ENCODE data around the gene SPRY4. TPM values are rescaled to one million over a fixed set of nuclear protein-coding genes. Genes with fewer than 3 reads are reported as not detected.

Gene SPRY4
- total and polyA plus RNA-seq, 8 donors, result 1.5 to 6.3 (median 2.9) TPM

- ATAC-seq (no peak), FAIRE-seq (no peak), DNase-seq (no peak)
- TF ChIP-seq CTCF (IDR thresholded peaks at IDR 0.05), result no peak
- no peak overlapping the region for H3K27ac ChIP-seq
- H3K27me3 ChIP-seq, result no peaks in the 10 kb centered on the region
- H3K9me3 ChIP-seq, result no peaks in the 10 kb centered on the region
- WGBS, 2 donors, result 64 to 65% methylated on average over 11 of the region's 11 CpGs
- intact Hi-C loops (cut with DNase I), result no loop called here
- H3K36me3 ChIP-seq, result no peaks in the 10 kb centered on the region
- H3K4me3 ChIP-seq, result no peak overlapping the region
- no peaks in the 10 kb centered on the region for H3K4me1 ChIP-seq
These were observed 34.9 kb downstream of the SPRY4 start for GRCh38 chr5:142289708-142290576.

GRCh38 chr5:142287973-142288313, 36.9 kb downstream of the SPRY4 start:
- TF ChIP-seq CTCF (IDR thresholded peaks at IDR 0.05), result no peak

GRCh38 chr5:142287096-142287972, 37.5 kb downstream of the SPRY4 start:
- intact Hi-C loops (cut with DNase I), result no loop called here
- Histone ChIP-seq H3K9me3 (no peaks in the 10 kb centered on the region), H3K4me3 (no peak overlapping the region), H3K4me1 (no peaks in the 10 kb centered on the region), H3K36me3 (no peaks in the 10 kb centered on the region), H3K27me3 (no peaks in the 10 kb centered on the region), H3K27ac (no peak overlapping the region)
- 77 to 78% methylated on average over 17 of the region's 17 CpGs for WGBS, 2 donors
- FAIRE-seq (no peak), ATAC-seq (no peak), DNase-seq (no peak)
- TF ChIP-seq CTCF (IDR thresholded peaks at IDR 0.05), result no peak

More at GRCh38 chr5:142287973-142288313, 36.9 kb downstream of the SPRY4 start:
- ATAC-seq, result no peak
- H3K36me3 ChIP-seq, result no peaks in the 10 kb centered on the region
- H3K4me1 ChIP-seq, result no peaks in the 10 kb centered on the region
- H3K4me3 ChIP-seq, result no peak overlapping the region
- DNase-seq, result no peak
- no peak overlapping the region for H3K27ac ChIP-seq
- WGBS, 2 donors, result 84 to 89% methylated on average over 5 of the region's 5 CpGs
- FAIRE-seq, result no peak
- no peaks in the 10 kb centered on the region for H3K9me3 ChIP-seq
- H3K27me3 ChIP-seq, result no peaks in the 10 kb centered on the region
- intact Hi-C loops (cut with DNase I), result no loop called here

- TF ChIP-seq CTCF (IDR thresholded peaks at IDR 0.05), result no peak
- FAIRE-seq (no peak), DNase-seq (no peak), ATAC-seq (no peak)
- intact Hi-C loops (cut with DNase I), result no loop called here
- H3K9me3 ChIP-seq, result no peaks in the 10 kb centered on the region
- no peaks in the 10 kb centered on the region for H3K27me3 ChIP-seq
- H3K4me1 ChIP-seq, result no peaks in the 10 kb centered on the region
- H3K36me3 ChIP-seq, result no peaks in the 10 kb centered on the region
- no peak overlapping the region for H3K4me3 ChIP-seq
- WGBS, 2 donors, result 89 to 94% methylated on average over 12 of the region's 12 CpGs
- H3K27ac ChIP-seq, result no peak overlapping the region
These were observed 38.7 kb downstream of the SPRY4 start for GRCh38 chr5:142286111-142286510.
